Measurements from ENCODE around the gene GPR18.

The GPR18 gene

GRCh38 chr13:99258210-99258860, at the start of gene GPR18:
TSS of gene GPR18 (minus strand) at chr13:99258379. CDS start at chr13:99255872, 2,507 bp downstream.
- DNase-seq, result peak; percentile 69

- DNase-seq, result peak; percentile 84
Measured at GRCh38 chr13:99307648-99308339, 49.6 kb upstream of the GPR18 start.

GRCh38 chr13:99307247-99307646, 49.1 kb upstream of the GPR18 start, which contains the start of gene GPR183:
TSS of gene GPR183 (minus strand) at chr13:99307399. CDS start at chr13:99296145, 11,254 bp downstream.
- DNase-seq, result peak; percentile 92

- no peak for DNase-seq
Measured at GRCh38 chr13:99305566-99305965, 47.4 kb upstream of the GPR18 start.

GRCh38 chr13:99305158-99305557, 47.0 kb upstream of the GPR18 start:
- DNase-seq, result peak; percentile 15

- peak; percentile 35 for DNase-seq
Measured at GRCh38 chr13:99304541-99304940, 46.4 kb upstream of the GPR18 start.

- peak; percentile 78 for DNase-seq
Measured at GRCh38 chr13:99303863-99304521, 45.8 kb upstream of the GPR18 start.

GRCh38 chr13:99302637-99303505, 44.7 kb upstream of the GPR18 start:
- DNase-seq, result no peak

- no peak for DNase-seq
Measured at GRCh38 chr13:99301913-99302636, 43.9 kb upstream of the GPR18 start.

- no peak for DNase-seq
Measured at GRCh38 chr13:99301056-99301838, 43.1 kb upstream of the GPR18 start.

GRCh38 chr13:99299920-99300341, 41.8 kb upstream of the GPR18 start:
- peak; percentile 14 for DNase-seq

- peak; percentile 33 for DNase-seq
Measured at GRCh38 chr13:99299256-99299919, 41.2 kb upstream of the GPR18 start.

GRCh38 chr13:99298056-99298455, 39.9 kb upstream of the GPR18 start:
- no peak for DNase-seq

- no peak for DNase-seq
Measured at GRCh38 chr13:99297331-99297730, 39.2 kb upstream of the GPR18 start.

GRCh38 chr13:99296398-99296797, 38.2 kb upstream of the GPR18 start:
- DNase-seq, result peak; percentile 74

- DNase-seq, result no peak
Measured at GRCh38 chr13:99295488-99296252, 37.5 kb upstream of the GPR18 start.

GRCh38 chr13:99294958-99295357, 36.8 kb upstream of the GPR18 start:
- peak; percentile 71 for DNase-seq

- no peak for DNase-seq
Measured at GRCh38 chr13:99294198-99294597, 36.0 kb upstream of the GPR18 start.

GRCh38 chr13:99293178-99293577, 35.0 kb upstream of the GPR18 start:
- peak; percentile 74 for DNase-seq

GRCh38 chr13:99290894-99291293, 32.7 kb upstream of the GPR18 start:
- DNase-seq, result peak; percentile 23

All from suppressor macrophage treated with lipopolysaccharide for 4 hours (primary cell).